IMR-90 (cell line): Measurements from ENCODE around the gene KAZN. TPM values are rescaled to one million over a fixed set of nuclear protein-coding genes. Genes with fewer than 3 reads are reported as not detected.

Experiments used
- ATAC-seq: fragments of 200-7000 bp; cut with Tn5 transposase; 2 replicates; pipeline ENCODE4 v1.9.1; 2020; ENCODE audit warnings: low read depth, mild to moderate bottlenecking, moderate library complexity
- BruUV-seq: library from RNA; stranded (reverse); fragments of 400-500 nt; replicated peaks from 2 replicates; lab custom pipeline; 2021; lab: Mats Ljungman, UMichigan
- CTCF ChIA-PET: fragments of 300-600 bp; formaldehyde crosslinking; extraction: SDS; loops from one replicate; lab custom pipeline; 2021; ENCODE audit warnings: antibody characterized with exemption; lab: Yijun Ruan, JAX
- POLR2A ChIA-PET: fragments of 300-600 bp; sonication (Branson Sonifier 250); formaldehyde crosslinking; loops from one replicate; lab custom pipeline; 2022; ENCODE audit warnings: antibody characterized with exemption; ENCODE audit not compliant: unreplicated experiment; lab: Charles Lee
- DNase-seq: peaks from one replicate; pipeline ENCODE4 v3.0.0; 2013
- H2AFZ ChIP-seq: replicated peaks from 2 replicates; pipeline ENCODE3; 2013; ENCODE audit warnings: low read length, mild to moderate bottlenecking; ENCODE audit not compliant: poor library complexity
- H2AK5ac ChIP-seq: 2 replicates; pipeline ENCODE4 v1.6.1; 2013; ENCODE audit warnings: low read depth, low read length, inconsistent platforms
- H2AK9ac ChIP-seq: replicated peaks from 2 replicates; pipeline ENCODE3; 2013; ENCODE audit warnings: mild to moderate bottlenecking, low read depth, low read length, moderate library complexity; ENCODE audit not compliant: poor library complexity
- H2BK120ac ChIP-seq: 2 replicates; pipeline ENCODE4 v1.6.1; 2013; ENCODE audit warnings: low read depth, low read length, inconsistent platforms
- H2BK15ac ChIP-seq: 3 replicates; pipeline ENCODE4 v1.6.1; 2013; ENCODE audit warnings: low read depth, low read length, inconsistent platforms
- H2BK20ac ChIP-seq: 2 replicates; pipeline ENCODE4 v1.6.1; 2013; ENCODE audit warnings: low read depth, mild to moderate bottlenecking, inconsistent platforms, low read length, moderate library complexity
- H2BK5ac ChIP-seq: 2 replicates; pipeline ENCODE4 v1.6.1; 2013; ENCODE audit warnings: mild to moderate bottlenecking, low read depth, low read length, inconsistent platforms; ENCODE audit not compliant: poor library complexity, severe bottlenecking
- H3K14ac ChIP-seq: replicated peaks from 2 replicates; pipeline ENCODE4 v1.6.1; 2013; ENCODE audit warnings: low read depth, low read length, inconsistent platforms
- H3K18ac ChIP-seq: 2 replicates; pipeline ENCODE4 v1.6.1; 2013; ENCODE audit warnings: low read depth, low read length, control low read depth
- H3K23ac ChIP-seq: 2 replicates; pipeline ENCODE4 v1.6.1; 2013; ENCODE audit warnings: low read depth, low read length, inconsistent platforms
- H3K27ac ChIP-seq: 2 replicates; pipeline ENCODE4 v1.5.1; 2013; ENCODE audit warnings: mild to moderate bottlenecking, control low read depth, low read length; ENCODE audit not compliant: insufficient read depth
- H3K27me3 ChIP-seq: 2 replicates; pipeline ENCODE4 v1.6.1; 2013; ENCODE audit warnings: low read length; ENCODE audit not compliant: control insufficient read depth, insufficient read depth
- H3K36me3 ChIP-seq: 2 replicates; pipeline ENCODE4 v1.6.1; 2013; ENCODE audit warnings: low read length, mixed read lengths; ENCODE audit not compliant: control insufficient read depth, insufficient read depth
- H3K4ac ChIP-seq: 2 replicates; pipeline ENCODE4 v1.6.1; 2013; ENCODE audit warnings: low read depth, low read length, inconsistent platforms
- H3K4me1 ChIP-seq: 2 replicates; pipeline ENCODE4 v1.6.1; 2013; ENCODE audit warnings: low read length, mixed read lengths; ENCODE audit not compliant: control insufficient read depth, insufficient read depth
- H3K4me2 ChIP-seq: 2 replicates; pipeline ENCODE4 v1.6.1; 2013; ENCODE audit warnings: low read depth, mild to moderate bottlenecking, control low read depth, low read length, moderate library complexity
- H3K4me3 ChIP-seq: 2 replicates; pipeline ENCODE4 v1.5.1; 2013; ENCODE audit warnings: low read depth, mild to moderate bottlenecking, control low read depth, low read length, moderate library complexity; ENCODE audit not compliant: insufficient read depth
- H3K56ac ChIP-seq: 2 replicates; pipeline ENCODE4 v1.6.1; 2013; ENCODE audit warnings: low read length, inconsistent platforms; ENCODE audit not compliant: insufficient read depth; ENCODE audit errors: extremely low read depth
- H3K79me1 ChIP-seq, 2 experiments: 2 replicates each; pipeline ENCODE4 v1.6.1; 2013; ENCODE audit warnings: low read length in 2 of 2, inconsistent platforms in 1 of 2, low read depth in 1 of 2
- H3K9ac ChIP-seq: 2 replicates; pipeline ENCODE4 v1.6.1; 2013; ENCODE audit warnings: low read depth, low read length, control low read depth
- H3K9me1 ChIP-seq: 2 replicates; pipeline ENCODE4 v1.6.1; 2013; ENCODE audit warnings: low read length, inconsistent platforms; ENCODE audit not compliant: insufficient read depth
- H3K9me3 ChIP-seq: 2 replicates; pipeline ENCODE4 v1.6.1; 2013; ENCODE audit warnings: low read length; ENCODE audit not compliant: control insufficient read depth, insufficient read depth
- H4K20me1 ChIP-seq: 2 replicates; pipeline ENCODE4 v1.6.1; 2013; ENCODE audit warnings: low read length, inconsistent platforms; ENCODE audit not compliant: insufficient read depth
- H4K5ac ChIP-seq: 2 replicates; pipeline ENCODE4 v1.6.1; 2013; ENCODE audit warnings: mild to moderate bottlenecking, low read depth, low read length, control low read depth
- H4K8ac ChIP-seq, 2 experiments: 2 replicates each; pipeline ENCODE4 v1.6.1; 2013; ENCODE audit warnings: low read depth in 2 of 2, low read length in 2 of 2, control low read depth in 1 of 2, inconsistent platforms in 1 of 2
- H4K91ac ChIP-seq: 2 replicates; pipeline ENCODE4 v1.6.1; 2013; ENCODE audit warnings: low read depth, low read length, inconsistent platforms; ENCODE audit not compliant: insufficient read depth
- FOS ChIP-seq: fragments of 150-350 bp; IDR thresholded peaks from 2 replicates; pipeline ENCODE4 v1.6.1; 2016; ENCODE audit warnings: low read depth, low read length
- RCOR1 ChIP-seq: IDR thresholded peaks from 2 replicates; pipeline ENCODE4 v1.6.1; 2012; ENCODE audit warnings: mild to moderate bottlenecking, low read length, improper control_type of control experiment; ENCODE audit not compliant: insufficient replicate concordance
- USF2 ChIP-seq: fragments of 150-350 bp; IDR thresholded peaks from 2 replicates; pipeline ENCODE4 v1.6.1; 2017; ENCODE audit warnings: mild to moderate bottlenecking, antibody characterized with exemption, low read length, low read depth
- WGBS, 2 experiments: methylation state at CpG; one replicate each; pipeline versions ENCODE4 v1.1.5 to v1.1.7; 2013; ENCODE audit warnings: missing lambda C conversion rate in 2 of 2; ENCODE audit not compliant: insufficient read length in 1 of 2; ENCODE audit errors: extremely low coverage in 2 of 2; 5-methylcytosine and 5-hydroxymethylcytosine counted together
- dilution Hi-C: fragments of 300-500 bp; cut with HindIII; formaldehyde crosslinking; loops from one replicate; pipeline ENCODE4 v1.14.3; 2018; ENCODE audit warnings: low sequenced_read_pairs; ENCODE audit not compliant: unreplicated experiment
- in situ Hi-C: fragments of 300-500 bp; cut with MboI; formaldehyde crosslinking; loops from 3 replicates; pipeline ENCODE4 v1.14.3; 2019; ENCODE audit warnings: low sequenced_read_pairs, inconsistent platforms, mixed read lengths
- intact Hi-C: fragments of 100-400 bp; cut with micrococcal nuclease; formaldehyde crosslinking; loops from 2 replicates; pipeline ENCODE4 v1.10.0; 2022
- polyA plus RNA-seq, 3 experiments: library from polyadenylated mRNA; depleted of rRNA; stranded (reverse); fragments of >200 nt; gene quantifications; 2 replicates each; pipeline ENCODE4 v1.2.3, GENCODE V29; 2012; ENCODE audit warnings: low replicate concordance in 1 of 3
- total RNA-seq: library from RNA; depleted of rRNA; stranded (reverse); fragments of >200 nt; gene quantifications from 2 replicates; pipeline ENCODE4 v1.2.3, GENCODE V29; 2012

KAZN gene
- total and polyA plus RNA-seq, 2 of the 4 experiments (the other 2 are of a cell fraction) = 5.2 to 10.5 TPM

DNA sequence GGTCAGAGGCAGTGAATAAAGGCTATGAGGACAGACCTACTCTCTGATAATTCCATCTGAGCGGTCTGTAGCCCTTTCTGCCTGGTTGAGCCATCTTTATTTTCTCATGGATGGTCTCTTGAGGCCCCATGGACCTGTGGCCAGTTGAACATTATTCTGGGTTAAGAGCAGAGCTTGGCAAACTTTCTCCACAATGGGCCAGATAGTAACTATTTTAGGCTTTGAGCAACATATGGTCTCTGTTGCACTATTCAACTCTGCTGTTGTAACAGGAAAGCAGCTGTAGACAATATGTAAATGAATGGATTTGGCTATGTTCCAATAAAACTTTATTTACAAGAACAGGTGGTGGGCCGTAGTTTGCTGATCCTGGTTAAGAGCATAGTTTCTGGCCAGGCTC lies 62.7 kb downstream of the KAZN start:
- 0% methylated on average over 1 of the region's 2 CpGs; no CpG with 5 or more reads in 1 of the 2 experiments for WGBS, 2 experiments
- no peak overlapping the region for H2BK120ac ChIP-seq
- no peak overlapping the region for H2BK15ac ChIP-seq
- H3K9me1 ChIP-seq = no peaks in the 10 kb centered on the region
- H4K91ac ChIP-seq = no peak overlapping the region
- H3K4ac ChIP-seq = no peak overlapping the region
- H3K4me1 ChIP-seq = no peaks in the 10 kb centered on the region; the same call in 1 of the 2 replicates
- H2AK5ac ChIP-seq = no peak overlapping the region
- no peak for DNase-seq
- no peaks in the 10 kb centered on the region for H4K20me1 ChIP-seq
- intact Hi-C loops = no loop called here
- POLR2A ChIA-PET = no interaction called here
- H3K14ac ChIP-seq = no peak overlapping the region
- H3K56ac ChIP-seq = no peak overlapping the region
- no TSS peak for BruUV-seq
- no peaks in the 10 kb centered on the region for H3K79me1 ChIP-seq
- ATAC-seq = no peak
- CTCF ChIA-PET = no interaction called here
- no peak overlapping the region for H2BK5ac ChIP-seq
- no peak overlapping the region for H3K23ac ChIP-seq
- H3K4me3 ChIP-seq = no peak overlapping the region
- H3K9ac ChIP-seq = no peak overlapping the region
- TF ChIP-seq RCOR1 = no peak
- TF ChIP-seq USF2 = no peak
- TF ChIP-seq FOS = no peak
- H3K9me3 ChIP-seq = no peaks in the 10 kb centered on the region
- no peak overlapping the region for H2BK20ac ChIP-seq
- H3K4me2 ChIP-seq = no peak overlapping the region
- H3K27me3 ChIP-seq = peaks cover 2% of the 10 kb centered on the region; the same call in 1 of the 2 replicates
- in situ Hi-C loops = no loop called here
- no peak overlapping the region for H2AK9ac ChIP-seq
- no peak overlapping the region for H4K8ac ChIP-seq
- no peak overlapping the region for H4K5ac ChIP-seq
- H3K18ac ChIP-seq = no peak overlapping the region
- H3K27ac ChIP-seq = no peak overlapping the region
- dilution Hi-C loops = no loop called here
- no peaks in the 10 kb centered on the region for H3K36me3 ChIP-seq
- no peak overlapping the region for H2AFZ ChIP-seq
